ENCODE data around the gene ZNF277.

The ZNF277 gene

DNA sequence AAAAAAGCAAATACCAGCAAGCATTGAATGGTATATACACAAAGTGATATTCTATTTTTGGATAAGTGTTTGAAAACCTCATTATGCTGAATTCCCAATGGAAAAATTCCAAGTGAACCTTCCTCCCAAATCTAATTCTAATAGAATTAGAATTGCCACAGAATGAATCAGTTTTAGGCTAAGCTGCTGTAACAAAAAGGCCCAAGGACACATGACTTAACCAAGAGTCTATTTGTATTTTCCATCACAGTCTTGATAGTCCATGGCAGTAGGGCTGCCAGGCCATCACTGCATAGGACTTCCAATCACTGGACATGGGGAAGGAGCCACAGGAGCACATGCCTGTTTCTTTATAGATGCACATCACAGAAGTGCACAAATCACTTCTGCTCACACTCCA is 152.6 kb downstream of the ZNF277 start:
- DNase-seq = no peak

DNA sequence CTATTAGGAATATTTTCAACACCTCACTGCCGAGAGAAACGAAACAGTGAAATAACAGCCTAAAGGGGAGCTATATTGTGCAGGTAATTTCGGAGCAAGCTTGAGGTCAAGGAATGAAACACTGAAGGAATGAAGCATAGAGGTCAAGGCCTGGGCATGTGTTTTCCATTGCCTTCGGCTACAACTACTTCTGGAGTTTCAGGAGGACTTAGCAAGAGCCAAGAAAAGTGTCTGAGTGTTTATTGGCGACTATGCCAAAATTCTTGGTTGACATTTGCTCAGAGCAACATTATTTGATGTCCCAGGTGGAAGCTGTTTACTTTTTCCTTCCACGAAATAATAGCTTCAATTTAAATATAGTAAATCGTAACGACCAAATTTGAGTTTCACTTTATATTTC is 154.2 kb downstream of the ZNF277 start:
- DNase-seq = no peak

DNA sequence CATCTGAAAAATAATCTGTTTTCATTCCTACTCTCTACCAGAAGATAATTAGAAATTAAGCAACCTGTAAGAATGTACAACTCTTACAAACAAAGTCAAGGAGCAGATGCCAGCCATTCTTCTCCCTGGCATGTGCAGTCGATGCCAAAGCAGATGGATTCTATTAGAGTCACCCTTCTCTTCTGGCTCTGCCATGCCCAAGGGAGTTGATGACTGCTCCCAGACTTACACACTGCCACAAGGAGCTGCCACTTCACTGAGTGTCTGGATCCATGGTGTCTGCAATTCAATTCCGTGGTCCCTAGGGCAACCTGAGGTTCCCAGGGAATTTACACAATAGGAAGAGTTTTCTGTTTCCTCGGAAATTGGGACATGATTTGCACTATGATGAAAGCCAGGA is 154.7 kb downstream of the ZNF277 start:
- DNase-seq = no peak

DNA sequence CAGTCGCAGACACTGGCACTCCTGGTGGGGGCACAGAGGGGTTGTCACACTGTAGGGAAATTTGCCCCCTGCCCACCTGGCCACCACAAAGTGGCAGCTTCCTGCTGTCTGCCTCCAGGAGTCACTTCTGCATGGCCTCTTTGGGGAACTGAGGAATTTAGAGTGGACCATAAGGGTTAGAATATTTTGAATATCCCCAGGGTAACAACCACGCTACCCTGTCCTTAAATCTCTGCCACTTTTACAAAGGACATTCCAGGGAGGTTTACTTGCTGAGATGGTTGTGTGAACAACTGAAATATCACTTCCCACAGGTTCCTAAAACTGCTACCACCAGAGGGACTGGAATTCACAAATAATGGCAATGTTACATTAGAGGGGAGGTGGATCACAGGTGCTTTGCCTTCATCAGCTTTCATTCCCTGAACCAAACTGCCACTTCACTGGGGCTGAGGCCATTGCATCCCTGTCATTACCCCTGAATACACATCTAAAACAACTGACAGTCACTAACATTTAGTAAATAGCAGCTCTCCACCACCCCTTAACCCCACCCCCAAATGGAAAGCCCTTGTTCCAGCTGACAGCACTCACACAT is 155.7 kb downstream of the ZNF277 start:
- DNase-seq = no peak

DNA sequence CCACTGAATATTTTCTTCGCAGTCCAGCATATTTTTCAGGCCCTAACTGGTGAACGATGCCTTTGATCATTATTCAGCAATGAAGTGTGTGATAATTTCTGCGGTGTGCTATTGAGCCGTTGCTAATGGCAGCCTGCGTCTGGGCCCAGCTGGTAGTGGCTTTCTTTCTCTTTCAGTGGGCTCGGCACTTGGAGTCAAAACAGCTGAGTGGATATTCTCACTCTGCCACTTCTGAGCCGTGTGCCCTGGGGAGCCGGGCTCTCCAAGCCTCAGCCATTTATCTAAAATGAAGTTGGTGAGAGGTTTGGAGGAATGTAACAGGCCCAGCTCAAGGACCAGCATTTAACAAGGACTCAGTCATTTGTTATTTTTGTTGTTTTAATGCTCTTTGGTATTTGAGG is 156.2 kb downstream of the ZNF277 start:
- DNase-seq = no peak

DNA sequence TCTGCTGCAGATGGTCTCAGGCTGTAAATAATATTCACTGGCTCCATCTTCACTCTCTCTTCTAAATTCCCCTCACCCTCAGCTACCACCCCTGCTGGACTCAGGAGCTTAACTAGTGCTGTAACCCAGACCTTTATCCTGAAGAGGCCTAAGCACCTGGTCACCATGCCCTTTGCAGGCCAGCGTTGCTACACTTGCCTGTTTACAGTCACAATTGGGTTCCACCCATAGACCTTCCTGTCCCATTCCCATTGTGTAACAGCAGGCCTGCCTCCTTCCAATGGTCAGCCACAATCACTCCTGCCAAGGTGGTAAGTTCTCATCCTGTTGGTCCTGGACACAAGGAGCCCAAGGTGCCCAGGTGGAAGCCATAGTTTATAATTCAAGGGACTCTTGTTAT is 157.9 kb downstream of the ZNF277 start:
- DNase-seq = no peak

DNA sequence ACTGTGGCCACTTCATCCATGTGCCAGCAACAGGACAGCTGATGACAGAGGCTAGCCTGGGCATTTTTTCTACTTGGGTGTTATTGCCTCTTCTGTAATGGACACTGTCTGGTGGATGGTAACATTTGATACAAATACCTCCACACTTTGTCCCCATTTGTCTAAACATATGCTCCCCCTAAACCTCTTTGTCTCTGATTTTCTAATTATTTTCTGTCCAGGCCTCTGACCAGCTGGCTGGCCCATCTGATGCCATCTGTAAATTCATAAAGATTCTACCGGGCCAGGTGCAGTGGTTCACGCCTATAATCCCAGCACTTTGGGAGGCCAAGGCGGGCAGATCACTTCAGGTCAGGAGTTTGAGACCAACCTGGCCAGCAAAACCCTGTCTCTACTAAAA is 159.1 kb downstream of the ZNF277 start:
- DNase-seq = no peak

DNA sequence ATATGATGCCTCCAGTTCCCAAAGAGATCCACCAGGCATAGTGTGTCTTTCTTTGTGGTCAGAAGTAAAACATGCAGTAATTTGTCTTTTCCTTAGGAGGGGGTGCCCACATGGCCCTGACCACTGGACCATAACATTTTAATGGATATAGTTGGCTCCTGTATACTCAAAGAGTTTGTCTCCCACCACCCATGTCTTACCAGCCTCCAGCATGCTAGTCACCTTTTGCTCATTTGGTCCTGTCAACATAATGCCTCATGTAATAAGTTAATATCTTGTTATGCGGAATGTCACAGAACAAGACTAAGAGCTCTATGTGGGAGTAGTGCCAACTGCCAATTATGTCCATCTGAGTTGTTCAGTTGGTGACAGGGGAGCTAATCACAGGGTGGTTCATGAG is 160.4 kb downstream of the ZNF277 start:
- DNase-seq = no peak

DNA sequence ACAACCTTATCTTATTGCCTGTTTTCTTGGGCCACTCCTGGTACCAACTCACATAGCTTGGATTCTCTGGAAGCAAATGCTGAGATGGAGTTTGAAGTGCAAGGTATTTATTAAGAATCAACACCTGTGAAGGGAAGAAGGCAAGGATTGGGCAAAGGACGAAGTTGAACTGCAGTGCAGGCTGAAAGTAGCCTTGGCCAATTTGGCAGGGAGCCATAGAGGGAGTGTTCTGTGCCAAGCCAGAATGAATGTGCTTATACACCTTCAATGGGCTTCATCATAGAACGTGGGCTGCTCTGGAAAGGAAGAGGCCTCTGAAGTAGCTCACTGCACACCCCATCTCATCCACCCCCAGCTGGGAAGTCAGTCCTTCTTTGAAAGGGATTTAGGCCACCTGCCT is 163.9 kb downstream of the ZNF277 start:
- DNase-seq = no peak

DNA sequence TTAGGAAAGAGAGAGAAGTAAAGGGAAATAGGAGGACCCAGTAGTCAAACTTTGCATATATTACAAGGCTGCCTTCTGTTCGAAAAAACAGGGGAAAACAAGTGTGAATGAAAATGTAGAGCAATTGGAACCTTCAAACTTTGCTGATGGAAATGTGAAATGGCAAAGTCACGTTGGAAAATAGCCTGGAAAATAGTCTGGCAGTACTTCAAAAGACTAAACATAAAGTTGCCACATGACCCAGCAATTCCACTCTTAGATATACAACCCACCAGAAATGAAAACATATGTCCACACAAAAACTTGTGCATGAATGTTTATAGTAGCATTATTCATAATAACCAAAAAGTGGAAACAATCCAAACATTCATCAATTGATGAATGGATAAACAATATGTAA is 165.2 kb downstream of the ZNF277 start:
- no peak for DNase-seq

DNA sequence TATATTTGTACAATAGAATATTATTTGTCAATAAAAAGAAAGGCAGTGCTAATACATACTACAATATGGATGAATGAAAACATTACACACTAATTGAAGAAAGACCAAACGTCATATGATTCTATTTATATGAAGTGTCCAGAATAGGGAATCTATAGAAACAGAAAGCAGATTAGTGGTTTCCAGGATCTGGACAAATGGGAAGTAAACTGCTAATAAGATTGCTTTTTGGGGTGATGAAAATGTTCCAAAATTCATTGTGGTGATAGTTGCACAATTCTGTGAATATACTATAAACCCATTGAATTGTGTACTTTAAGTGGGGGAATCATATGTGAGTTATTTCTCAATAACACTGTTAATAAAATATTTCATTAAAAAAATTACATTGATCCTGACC is 165.6 kb downstream of the ZNF277 start:
- DNase-seq = no peak

DNA sequence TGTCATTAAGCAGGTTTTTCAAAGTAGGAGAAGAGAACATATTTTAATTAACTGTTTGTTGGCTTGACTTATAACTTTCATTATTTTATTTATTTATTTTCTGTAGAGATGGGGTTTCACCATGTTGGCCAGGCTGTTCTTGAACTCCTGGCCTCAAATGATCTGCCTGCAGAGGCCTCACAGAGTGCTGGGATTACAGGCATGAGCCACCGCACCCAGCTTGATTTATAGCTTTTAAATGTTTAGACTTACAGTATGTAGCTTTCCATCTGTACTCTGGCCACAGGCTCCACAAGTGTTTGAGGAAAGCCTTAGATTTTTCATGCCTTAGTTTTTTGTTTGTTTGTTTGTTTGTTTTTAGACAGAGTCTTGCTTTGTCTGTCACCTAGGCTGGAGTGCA is 171.1 kb downstream of the ZNF277 start:
- DNase-seq = no peak

DNA sequence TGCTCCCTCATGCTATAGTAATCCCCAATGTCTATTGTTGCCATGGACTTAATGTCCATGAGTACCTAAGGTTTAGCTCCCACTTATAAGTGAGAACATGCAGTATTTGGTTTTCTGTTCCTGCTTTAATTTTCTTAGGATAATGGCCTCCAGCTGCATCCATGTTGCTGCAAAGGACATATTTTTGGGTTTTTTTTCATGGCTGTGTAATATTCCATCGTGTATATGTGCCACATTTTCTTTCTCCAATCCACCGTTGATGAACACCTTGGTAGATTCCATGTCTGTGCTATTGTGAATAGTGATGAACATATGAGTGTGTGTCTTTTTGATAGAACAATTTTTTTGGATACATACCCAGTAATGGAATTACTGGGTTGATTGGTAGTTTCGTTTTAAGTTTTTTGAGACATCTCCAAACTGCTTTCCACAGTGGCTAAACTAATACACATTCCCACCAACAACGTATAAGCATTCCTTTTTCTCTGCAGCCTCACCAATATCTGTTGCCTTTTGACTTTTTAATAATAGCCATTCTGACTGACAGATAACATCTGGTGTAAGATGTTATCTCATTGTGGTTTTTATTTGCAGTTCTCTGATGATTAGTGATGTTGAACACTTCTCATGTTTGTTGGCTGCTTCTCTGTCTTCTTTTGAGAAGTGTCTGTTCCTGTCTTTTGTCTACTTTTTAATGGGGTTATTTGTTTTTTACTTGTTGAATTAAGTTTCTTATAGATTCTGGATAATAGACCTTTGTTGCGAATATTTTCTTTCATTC is 175.0 kb downstream of the ZNF277 start:
- DNase-seq = no peak

DNA sequence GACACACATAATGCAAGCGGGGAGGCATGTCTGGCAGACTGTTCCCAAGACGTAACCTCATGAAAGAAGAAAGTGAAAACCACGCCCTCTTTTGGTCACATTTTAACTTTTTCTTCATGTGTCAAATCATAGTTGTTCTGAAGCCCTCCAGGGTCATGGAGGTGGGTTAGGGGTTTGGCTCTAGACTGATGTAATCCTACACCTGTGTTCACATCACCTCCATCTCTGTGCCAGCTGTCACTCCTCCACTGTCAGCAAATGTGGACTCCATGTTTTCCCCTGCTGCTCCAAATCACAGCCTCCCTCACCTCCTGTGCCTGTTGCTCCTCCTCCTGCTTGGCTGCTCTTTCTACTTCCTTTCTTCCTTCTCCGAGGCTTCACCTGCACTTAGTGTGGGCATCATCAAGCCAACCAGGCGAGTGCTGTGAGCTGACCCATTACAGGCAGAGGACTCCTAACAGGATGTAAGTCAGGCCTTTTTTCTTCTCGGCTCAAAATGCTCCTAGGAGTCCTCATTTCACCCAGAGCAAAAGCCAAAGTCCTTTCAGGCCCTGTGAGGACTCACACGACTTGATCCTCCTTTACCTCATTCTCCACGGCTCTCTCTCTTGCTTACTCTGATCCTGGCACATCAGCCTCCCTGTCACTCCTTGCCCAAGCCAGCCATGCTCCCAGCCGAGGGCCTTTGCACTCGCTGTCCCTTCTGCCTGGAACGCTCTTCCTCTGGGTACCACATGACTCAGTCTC is 177.3 kb downstream of the ZNF277 start:
- DNase-seq = no peak

DNA sequence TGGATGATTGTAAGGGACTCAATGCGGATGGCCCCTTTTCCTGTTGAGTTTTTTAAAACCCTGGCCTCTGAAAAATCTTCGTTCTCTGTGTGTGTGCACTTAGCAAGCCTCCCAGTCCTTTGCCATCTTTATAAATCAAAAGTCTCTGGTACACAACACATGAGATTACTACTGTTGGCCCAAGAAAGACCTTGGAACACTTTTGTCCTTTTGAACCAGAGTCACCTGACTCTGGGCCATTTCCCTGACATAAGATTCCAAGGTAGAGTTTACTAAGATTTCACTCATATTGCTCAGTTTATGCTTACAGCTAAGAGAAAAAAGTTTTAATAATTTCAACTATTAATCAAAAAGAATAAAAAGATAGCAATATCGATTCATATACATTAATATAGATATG is 179.0 kb downstream of the ZNF277 start:
- DNase-seq = no peak

DNA sequence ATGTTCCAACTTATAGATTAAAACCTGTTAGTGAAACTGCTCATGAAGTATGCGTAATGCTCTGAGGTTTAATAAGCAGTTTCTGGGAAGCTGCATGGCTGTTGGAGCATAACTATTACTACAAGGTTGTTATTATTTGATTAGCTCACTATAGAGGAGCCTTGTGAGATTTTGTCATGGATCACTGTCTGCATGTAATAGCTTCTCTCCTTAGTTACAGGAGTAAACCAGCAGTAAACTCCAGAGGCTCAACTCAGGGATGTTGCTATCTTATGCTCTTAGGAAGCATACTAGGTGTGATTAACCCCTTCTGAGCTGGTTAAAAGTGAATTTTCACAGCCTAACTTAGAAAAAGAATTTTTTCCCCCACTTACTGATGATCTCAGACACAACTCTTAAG is 180.1 kb downstream of the ZNF277 start:
- DNase-seq = no peak

DNA sequence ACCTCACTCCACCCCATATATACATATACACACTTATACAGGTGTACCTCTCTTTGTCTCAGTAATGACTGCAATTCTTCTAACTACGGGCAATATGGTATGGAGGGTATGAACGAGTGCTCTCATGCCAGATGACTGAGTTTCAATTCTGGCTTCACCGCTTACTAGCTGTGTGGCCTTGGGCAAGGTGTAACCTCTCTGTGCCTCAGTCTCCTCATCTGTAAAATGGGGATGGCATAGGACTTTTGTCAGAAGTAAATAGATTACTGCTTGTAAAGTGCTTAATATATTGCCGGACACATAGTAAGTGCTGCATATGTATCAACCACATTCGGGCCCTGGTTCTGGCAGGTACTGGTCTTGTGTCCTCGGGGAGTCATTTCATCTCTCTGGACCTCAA is 183.7 kb downstream of the ZNF277 start:
- no peak for DNase-seq

DNA sequence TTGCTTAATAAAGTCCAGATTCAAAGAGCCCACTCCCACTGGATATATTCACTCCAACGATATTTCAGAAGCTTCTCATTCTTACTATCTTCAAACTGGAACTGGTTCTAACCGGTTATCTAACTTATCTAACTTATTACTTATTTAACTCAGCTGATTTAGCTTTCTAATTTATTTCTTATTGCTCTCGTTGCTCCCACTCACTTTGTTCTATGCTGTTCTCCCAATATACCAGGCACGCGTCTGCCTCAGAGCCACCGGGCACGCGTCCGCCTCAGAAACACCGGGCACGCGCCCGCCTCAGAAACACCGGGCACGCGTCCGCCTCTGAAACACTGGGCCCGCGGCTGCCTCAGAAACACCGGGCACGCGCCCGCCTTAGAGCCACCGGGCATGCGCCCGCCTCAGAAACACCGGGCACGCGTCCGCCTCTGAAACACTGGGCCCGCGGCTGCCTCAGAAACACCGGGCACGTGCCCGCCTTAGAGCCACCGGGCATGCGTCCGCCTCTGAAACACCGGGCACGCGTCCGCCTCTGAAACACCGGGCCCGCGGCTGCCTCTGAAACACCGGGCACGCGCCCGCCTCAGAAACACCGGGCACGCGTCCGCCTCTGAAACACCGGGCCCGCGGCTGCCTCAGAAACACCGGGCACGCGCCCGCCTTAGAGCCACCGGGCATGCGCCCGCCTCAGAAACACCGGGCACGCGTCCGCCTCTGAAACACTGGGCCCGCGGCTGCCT is 184.8 kb downstream of the ZNF277 start:
- DNase-seq = peak; percentile 21 to 35

DNA sequence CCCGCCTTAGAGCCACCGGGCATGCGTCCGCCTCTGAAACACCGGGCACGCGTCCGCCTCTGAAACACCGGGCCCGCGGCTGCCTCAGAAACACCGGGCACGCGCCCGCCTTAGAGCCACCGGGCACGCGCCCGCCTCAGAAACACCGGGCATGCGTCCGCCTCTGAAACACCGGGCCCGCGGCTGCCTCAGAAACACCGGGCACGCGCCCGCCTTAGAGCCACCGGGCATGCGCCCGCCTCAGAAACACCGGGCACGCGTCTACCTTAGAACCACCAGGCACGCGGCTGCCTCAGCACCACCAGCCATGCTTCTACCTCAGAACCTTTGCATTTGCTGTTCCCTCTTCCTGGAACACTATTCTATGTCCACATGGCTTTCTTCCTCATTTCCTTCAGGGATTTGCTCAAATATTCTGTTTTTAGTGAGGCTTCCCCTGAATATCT is 185.4 kb downstream of the ZNF277 start:
- peak; percentile 20 to 54 for DNase-seq

All from SHP77 (cell line).